Adrenal gland (tissue), 12 donors: Measurements from ENCODE around the gene RUNX1. TPM values are rescaled to one million over a fixed set of nuclear protein-coding genes. Genes with fewer than 3 reads are reported as not detected.

Source experiments
- DNase-seq, 7 donors: peaks; one replicate each; pipeline ENCODE4 v3.0.0-alpha.2; 2019 to 2020
- H3K27ac ChIP-seq, 5 donors: fragments of 200-600 bp; sonication (generic) in 4 of 5; 1 replicate in 3 of 5; 2 replicates in 2 of 5; pipeline versions ENCODE4 v1.5.1 to v1.8.0; 2016 to 2020; ENCODE audit warnings: mild to moderate bottlenecking in 1 of 5
- H3K27me3 ChIP-seq: fragments of 200-600 bp; 2 replicates; pipeline ENCODE4 v1.8.0; 2021
- H3K36me3 ChIP-seq, 2 donors: fragments of 200-600 bp; replicated peaks in 1 of 2; 1 replicate in 1 of 2; 2 replicates in 1 of 2; pipeline versions ENCODE4 v1.5.1 to v1.8.0; 2018 to 2022
- H3K4me1 ChIP-seq, 2 donors: fragments of 200-600 bp; replicated peaks in 1 of 2; 1 replicate in 1 of 2; 2 replicates in 1 of 2; pipeline versions ENCODE4 v1.5.1 to v1.8.0; 2018 to 2021
- H3K4me3 ChIP-seq, 4 donors: fragments of 200-600 bp; sonication (generic) in 3 of 4; one replicate each; pipeline ENCODE4 v1.5.1; 2016 to 2018
- H3K9me3 ChIP-seq, 3 donors: fragments of 200-600 bp; sonication (generic) in 1 of 3; replicated peaks in 1 of 3; 1 replicate in 2 of 3; 2 replicates in 1 of 3; pipeline versions ENCODE4 v1.5.1 to v1.8.0; 2016 to 2021
- POLR2A ChIP-seq, 2 donors: fragments of 450-650 bp; IDR thresholded peaks; one replicate each; pipeline ENCODE4 v1.6.1; 2017; ENCODE audit warnings: antibody characterized with exemption in 2 of 2, mild to moderate bottlenecking in 2 of 2, moderate library complexity in 1 of 2
- WGBS, 4 donors: extraction: QIAGEN DNeasy Blood & Tissue Kit in 2 of 4; methylation state at CpG; one replicate each; pipeline versions ENCODE4 v1.1.5 to v1.1.7; 2013 to 2017; 5-methylcytosine and 5-hydroxymethylcytosine counted together
- intact Hi-C, 2 donors: fragments of 100-400 bp; cut with DNase I; formaldehyde crosslinking; loops; one replicate each; pipeline versions ENCODE4 v1.14.1 to v1.15.0; 2022 to 2023
- polyA plus RNA-seq, 3 donors: library from polyadenylated mRNA; stranded (reverse); fragments of 200-250 nt in 2 of 3; fragments of 350-450 nt in 1 of 3; fragmentation: Illumina TruSeq in 1 of 3; extraction: RNeasy Lipid Tissue Mini Kit (QIAGEN cat#74804) in 1 of 3; gene quantifications; one replicate each; pipeline ENCODE4 v1.2.3, GENCODE V29; 2013 to 2014
- total RNA-seq, 9 donors: library from RNA; depleted of rRNA in 4 of 9; stranded (reverse); fragments of >200 nt in 4 of 9; fragments of 120-200 nt in 1 of 9; fragmentation: NEBNext Ultra II Directional in 1 of 9; extraction: Animal tissue kit (Norgen Biotek cat#: 25700) in 1 of 9; gene quantifications; one replicate each; pipeline versions ENCODE4 v1.1.0 to v1.2.4, GENCODE V29; 2013 to 2023
- TF ChIP-seq, protein P1 (sequence below), 6 experiments: fragments of 450-650 bp in 4 of 6; fragments of 200-600 bp in 2 of 6; sonication (generic) in 1 of 6; IDR thresholded peaks; 1 replicate in 5 of 6; 2 replicates in 1 of 6; pipeline versions ENCODE4 v1.5.1 to v1.8.0; 2016 to 2021; ENCODE audit warnings: antibody characterized with exemption in 6 of 6, mild to moderate bottlenecking in 2 of 6, moderate library complexity in 1 of 6
- donor health status: healthy with polysubstance abuse.
- donor health status: Bipolar disorder and iron deficiency.
- donor health status: DM: yes; HTN: yes; CAD: no.
- donor health status: DM: no; HTN: no; CAD: no.
- donor health status: DM: no; HTN: no; CAD: no.
- donor health status: DM: yes; HTN: yes; CAD: no.

Gene RUNX1
- total and polyA plus RNA-seq, 12 donors = 0.83 to 27.2 (median 8.2) TPM

DNA sequence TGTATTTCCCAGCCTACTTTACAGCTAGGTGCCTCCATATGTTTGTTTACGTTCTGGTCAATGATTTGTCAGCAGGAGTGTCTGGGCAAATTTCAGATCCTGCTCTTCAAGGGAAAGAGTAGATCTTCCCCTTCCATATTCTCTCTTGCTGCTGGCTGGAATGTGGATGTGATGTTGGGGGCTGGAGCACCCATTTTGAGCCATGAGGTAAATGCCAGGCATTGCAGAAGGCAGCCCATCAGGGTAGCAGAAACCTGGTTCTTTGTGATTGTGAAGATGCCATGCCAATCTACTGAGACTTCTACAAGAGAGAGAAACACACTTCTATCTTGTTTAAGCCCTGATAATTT lies 25.1 kb downstream of the RUNX1 start:
- no peaks in the 10 kb centered on the region for H3K36me3 ChIP-seq
- DNase-seq = no peak
- intact Hi-C loops = no loop called here
- H3K4me3 ChIP-seq = no peak overlapping the region
- no peaks in the 10 kb centered on the region for H3K4me1 ChIP-seq
- H3K27ac ChIP-seq = no peak overlapping the region
- peaks cover 6% of the 10 kb centered on the region for H3K27me3 ChIP-seq
- no peak for TF ChIP-seq POLR2A (IDR thresholded peaks at IDR 0.05)
- TF ChIP-seq, protein P1, sequence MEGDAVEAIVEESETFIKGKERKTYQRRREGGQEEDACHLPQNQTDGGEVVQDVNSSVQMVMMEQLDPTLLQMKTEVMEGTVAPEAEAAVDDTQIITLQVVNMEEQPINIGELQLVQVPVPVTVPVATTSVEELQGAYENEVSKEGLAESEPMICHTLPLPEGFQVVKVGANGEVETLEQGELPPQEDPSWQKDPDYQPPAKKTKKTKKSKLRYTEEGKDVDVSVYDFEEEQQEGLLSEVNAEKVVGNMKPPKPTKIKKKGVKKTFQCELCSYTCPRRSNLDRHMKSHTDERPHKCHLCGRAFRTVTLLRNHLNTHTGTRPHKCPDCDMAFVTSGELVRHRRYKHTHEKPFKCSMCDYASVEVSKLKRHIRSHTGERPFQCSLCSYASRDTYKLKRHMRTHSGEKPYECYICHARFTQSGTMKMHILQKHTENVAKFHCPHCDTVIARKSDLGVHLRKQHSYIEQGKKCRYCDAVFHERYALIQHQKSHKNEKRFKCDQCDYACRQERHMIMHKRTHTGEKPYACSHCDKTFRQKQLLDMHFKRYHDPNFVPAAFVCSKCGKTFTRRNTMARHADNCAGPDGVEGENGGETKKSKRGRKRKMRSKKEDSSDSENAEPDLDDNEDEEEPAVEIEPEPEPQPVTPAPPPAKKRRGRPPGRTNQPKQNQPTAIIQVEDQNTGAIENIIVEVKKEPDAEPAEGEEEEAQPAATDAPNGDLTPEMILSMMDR (IDR thresholded peaks at IDR 0.05) = no peak
- 90 to 97% (median 94%) methylated on average over 1 of the region's 1 CpG for WGBS, 4 donors
- no peaks in the 10 kb centered on the region for H3K9me3 ChIP-seq

DNA sequence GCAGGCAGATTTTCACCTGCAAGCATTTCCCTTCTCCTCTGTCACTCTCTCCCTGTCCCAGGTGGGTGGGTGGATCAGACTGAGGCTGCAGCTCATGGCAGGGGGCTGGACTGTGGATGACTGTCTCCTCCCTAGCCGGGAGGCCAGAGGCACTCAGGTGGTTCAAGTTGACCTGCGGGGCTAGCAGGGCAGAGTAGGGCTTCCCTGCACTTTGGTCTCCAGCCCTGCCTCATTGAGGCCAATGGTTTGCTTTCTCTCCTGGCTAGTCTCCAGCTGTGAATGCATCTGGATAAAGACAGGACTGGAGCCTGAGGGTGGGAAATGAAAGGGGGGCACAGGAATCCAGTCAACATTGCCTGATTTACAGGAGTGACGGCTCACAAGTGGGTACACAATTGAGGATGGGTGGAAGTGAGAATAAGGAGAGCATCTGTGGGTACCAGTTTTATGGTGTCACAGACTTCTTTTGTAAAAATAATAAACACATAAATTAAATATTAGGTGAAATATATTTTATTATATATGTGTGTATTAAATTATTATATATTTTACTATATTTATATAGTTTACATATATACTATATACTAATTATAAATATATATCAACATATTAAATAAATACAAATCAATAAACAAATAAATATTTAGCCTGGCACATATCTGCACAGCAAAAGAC lies 25.6 kb downstream of the RUNX1 start:
- no peak for DNase-seq
- TF ChIP-seq, protein P1 (IDR thresholded peaks at IDR 0.05) = no peak
- no peak for TF ChIP-seq POLR2A (IDR thresholded peaks at IDR 0.05)
- Histone ChIP-seq H3K9me3 (no peaks in the 10 kb centered on the region), H3K27ac (no peak overlapping the region), H3K27me3 (peaks cover 6% of the 10 kb centered on the region), H3K36me3 (no peaks in the 10 kb centered on the region), H3K4me1 (no peaks in the 10 kb centered on the region), H3K4me3 (no peak overlapping the region)
- intact Hi-C loops = no loop called here
- WGBS, 4 donors = 53 to 98% (median 72%) methylated on average over 2 to 3 of the region's 3 CpGs

DNA sequence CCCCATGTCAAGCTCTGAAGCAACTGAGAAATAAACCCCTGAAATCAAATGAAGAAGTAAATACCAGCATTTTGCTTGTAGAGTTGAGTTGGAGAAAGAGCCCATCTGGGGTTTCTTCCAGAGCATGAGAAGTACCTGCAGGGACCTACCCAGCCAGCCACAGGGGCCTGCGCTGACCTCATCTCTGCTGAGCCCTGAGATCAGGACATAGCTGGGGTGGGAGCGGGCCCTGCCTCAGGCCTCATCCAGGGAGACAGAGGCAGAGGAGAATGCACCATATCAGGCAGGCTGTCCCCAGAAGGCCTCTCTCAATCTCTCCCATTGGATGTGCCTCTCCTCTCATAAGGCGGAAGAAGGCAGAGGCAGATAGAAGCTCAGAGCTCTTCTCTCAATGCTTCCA lies 27.6 kb downstream of the RUNX1 start:
- no peak overlapping the region for H3K4me3 ChIP-seq
- no peak overlapping the region for H3K27ac ChIP-seq
- TF ChIP-seq, protein P1 (IDR thresholded peaks at IDR 0.05) = no peak
- TF ChIP-seq POLR2A (IDR thresholded peaks at IDR 0.05) = no peak
- no peaks in the 10 kb centered on the region for H3K9me3 ChIP-seq
- DNase-seq = no peak
- intact Hi-C loops = no loop called here
- no peaks in the 10 kb centered on the region for H3K27me3 ChIP-seq
- H3K4me1 ChIP-seq = no peaks in the 10 kb centered on the region
- 94 to 100% (median 98%) methylated on average over 3 of the region's 3 CpGs for WGBS, 4 donors
- no peaks in the 10 kb centered on the region for H3K36me3 ChIP-seq

DNA sequence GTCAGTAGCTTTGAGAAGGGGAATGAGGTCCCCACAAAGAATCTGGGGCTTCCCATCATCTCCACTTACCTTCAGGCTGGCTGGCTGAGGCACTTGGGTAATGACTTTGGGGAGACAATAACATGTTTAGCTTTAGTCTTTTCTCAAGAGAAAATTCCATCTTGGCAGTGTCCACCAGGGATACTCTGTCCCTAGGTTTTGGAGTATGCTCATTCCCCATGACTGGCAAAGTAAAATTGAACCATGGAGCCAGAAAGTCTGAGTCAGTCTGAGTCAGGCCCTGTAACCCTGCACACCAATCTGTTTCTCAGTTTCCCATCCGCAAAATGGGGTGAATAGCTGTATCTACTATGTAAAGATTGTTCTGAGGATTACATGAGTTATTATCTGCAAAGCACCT lies 28.2 kb downstream of the RUNX1 start:
- Histone ChIP-seq H3K27ac (no peak overlapping the region), H3K9me3 (no peaks in the 10 kb centered on the region), H3K4me1 (no peaks in the 10 kb centered on the region), H3K27me3 (no peaks in the 10 kb centered on the region), H3K36me3 (no peaks in the 10 kb centered on the region), H3K4me3 (no peak overlapping the region)
- whole genome bisulfite sequencing, 4 donors = 64 to 90% (median 89%) methylated on average over 1 of the region's 1 CpG
- intact Hi-C loops = no loop called here
- no peak for DNase-seq
- TF ChIP-seq, protein P1 (IDR thresholded peaks at IDR 0.05) = no peak
- no peak for TF ChIP-seq POLR2A (IDR thresholded peaks at IDR 0.05)
